IgD-negative memory B cell (primary cell): ENCODE measurements around the gene CRTAC1. TPM values are rescaled to one million over a fixed set of nuclear protein-coding genes. Genes with fewer than 3 reads are reported as not detected.

Experiments used
- H3K27ac Mint-ChIP-seq, 3 donors: one replicate each; pipeline ENCODE4 v1.8.0; 2020 to 2022; ENCODE audit warnings: mild to moderate bottlenecking in 3 of 3, mixed read lengths in 3 of 3, moderate library complexity in 1 of 3
- H3K27me3 Mint-ChIP-seq: one replicate; pipeline ENCODE4 v1.8.0; 2021; ENCODE audit warnings: mixed read lengths
- H3K36me3 Mint-ChIP-seq: one replicate; pipeline ENCODE4 v1.8.0; 2020; ENCODE audit warnings: mild to moderate bottlenecking, mixed read lengths
- H3K4me1 Mint-ChIP-seq, 3 donors: one replicate each; pipeline ENCODE4 v1.8.0; 2020 to 2022; ENCODE audit warnings: mixed read lengths in 3 of 3, mild to moderate bottlenecking in 1 of 3
- H3K4me3 Mint-ChIP-seq, 4 donors: one replicate each; pipeline ENCODE4 v1.8.0; 2020 to 2022; ENCODE audit warnings: mild to moderate bottlenecking in 4 of 4, mixed read lengths in 4 of 4, moderate library complexity in 3 of 4
- H3K9me3 Mint-ChIP-seq, 3 donors: one replicate each; pipeline ENCODE4 v1.8.0; 2020 to 2021; ENCODE audit warnings: mixed read lengths in 3 of 3, mild to moderate bottlenecking in 1 of 3
- polyA plus RNA-seq: library from polyadenylated mRNA; unstranded; fragments of 300-500 nt; fragmentation: Illumina TruSeq; gene quantifications from one replicate; pipeline ENCODE4 v1.2.3, GENCODE V29; 2021

CRTAC1 gene
- polyA plus RNA-seq, result not detected

- H3K4me1 Mint-ChIP-seq, result peaks cover 0 to 6% (median 0%) of the 10 kb centered on the region in 3 donors
- peaks cover 0 to 2% (median 0%) of the 10 kb centered on the region in 3 donors for H3K9me3 Mint-ChIP-seq
- no peak within 1 kb of the TSS for H3K27ac Mint-ChIP-seq
- no peaks in the 10 kb centered on the region for H3K36me3 Mint-ChIP-seq
- H3K27me3 Mint-ChIP-seq, result peaks cover 47% of the 10 kb centered on the region
- peak within 1 kb of the TSS in 1 of 4 donors; percentile 77 for H3K4me3 Mint-ChIP-seq
Observed at GRCh38 chr10:98030093-98030821, at the start of gene CRTAC1. Gene CRTAC1, minus strand, starts transcription at chr10:98030621. Its CDS starts 149 bp downstream, at chr10:98030472.

GRCh38 chr10:98078774-98079173 lies 48.4 kb upstream of the CRTAC1 start:
- H3K27me3 Mint-ChIP-seq, result peaks cover 4% of the 10 kb centered on the region
- no peaks in the 10 kb centered on the region for H3K36me3 Mint-ChIP-seq
- H3K4me3 Mint-ChIP-seq, result no peak overlapping the region

GRCh38 chr10:98077223-98077622 lies 46.8 kb upstream of the CRTAC1 start:
- Mint-ChIP-seq H3K9me3 (no peaks in the 10 kb centered on the region), H3K4me3 (no peak overlapping the region), H3K36me3 (no peaks in the 10 kb centered on the region), H3K27ac (no peak overlapping the region), H3K4me1 (no peaks in the 10 kb centered on the region), H3K27me3 (peaks cover 10% of the 10 kb centered on the region)

More at GRCh38 chr10:98078774-98079173, 48.4 kb upstream of the CRTAC1 start:
- H3K9me3 Mint-ChIP-seq, result no peaks in the 10 kb centered on the region
- H3K4me1 Mint-ChIP-seq, result peaks cover 0 to 3% (median 0%) of the 10 kb centered on the region in 3 donors
- peak overlapping the region in 1 of 3 donors; percentile 2 for H3K27ac Mint-ChIP-seq

- Mint-ChIP-seq H3K4me3 (no peak overlapping the region), H3K36me3 (no peaks in the 10 kb centered on the region), H3K9me3 (peaks cover 0 to 6% (median 0%) of the 10 kb centered on the region in 3 donors), H3K27me3 (peaks cover 11% of the 10 kb centered on the region), H3K27ac (no peak overlapping the region), H3K4me1 (no peaks in the 10 kb centered on the region)
Observed at GRCh38 chr10:98076086-98076485, 45.7 kb upstream of the CRTAC1 start.

GRCh38 chr10:98074315-98074911 lies 44.0 kb upstream of the CRTAC1 start:
- Mint-ChIP-seq H3K9me3 (peaks cover 0 to 8% (median 0%) of the 10 kb centered on the region in 3 donors), H3K36me3 (no peaks in the 10 kb centered on the region), H3K4me1 (no peaks in the 10 kb centered on the region), H3K4me3 (no peak overlapping the region), H3K27ac (no peak overlapping the region), H3K27me3 (peaks cover 14% of the 10 kb centered on the region)

GRCh38 chr10:98067165-98067564 lies 36.7 kb upstream of the CRTAC1 start:
- H3K9me3 Mint-ChIP-seq, result peaks cover 0 to 8% (median 2%) of the 10 kb centered on the region in 3 donors
- no peak overlapping the region for H3K4me3 Mint-ChIP-seq
- H3K27ac Mint-ChIP-seq, result no peak overlapping the region
- no peaks in the 10 kb centered on the region for H3K4me1 Mint-ChIP-seq
- H3K36me3 Mint-ChIP-seq, result no peaks in the 10 kb centered on the region
- H3K27me3 Mint-ChIP-seq, result peaks cover 19% of the 10 kb centered on the region

GRCh38 chr10:98063740-98064027 lies 33.3 kb upstream of the CRTAC1 start:
- Mint-ChIP-seq H3K9me3 (peaks cover 0 to 4% (median 0%) of the 10 kb centered on the region in 3 donors), H3K36me3 (peaks cover 4% of the 10 kb centered on the region), H3K4me1 (no peaks in the 10 kb centered on the region), H3K4me3 (no peak overlapping the region), H3K27me3 (peaks cover 12% of the 10 kb centered on the region), H3K27ac (no peak overlapping the region)

- peaks cover 4% of the 10 kb centered on the region for H3K36me3 Mint-ChIP-seq
- no peak overlapping the region for H3K27ac Mint-ChIP-seq
- no peaks in the 10 kb centered on the region for H3K4me1 Mint-ChIP-seq
- H3K4me3 Mint-ChIP-seq, result no peak overlapping the region
- peaks cover 0 to 4% (median 0%) of the 10 kb centered on the region in 3 donors for H3K9me3 Mint-ChIP-seq
- peaks cover 12% of the 10 kb centered on the region for H3K27me3 Mint-ChIP-seq
Observed at GRCh38 chr10:98062424-98062823, 32.0 kb upstream of the CRTAC1 start.

GRCh38 chr10:98060079-98060478 lies 29.7 kb upstream of the CRTAC1 start:
- Mint-ChIP-seq H3K36me3 (peaks cover 4% of the 10 kb centered on the region), H3K9me3 (peaks cover 0 to 3% (median 2%) of the 10 kb centered on the region in 3 donors), H3K27me3 (peaks cover 2% of the 10 kb centered on the region), H3K4me3 (peak overlapping the region in 1 of 4 donors; percentile 52), H3K27ac (no peak overlapping the region), H3K4me1 (peaks cover 0 to 5% (median 0%) of the 10 kb centered on the region in 3 donors)

GRCh38 chr10:98058295-98058694 lies 27.9 kb upstream of the CRTAC1 start:
- H3K4me1 Mint-ChIP-seq, result peaks cover 0 to 5% (median 0%) of the 10 kb centered on the region in 3 donors
- H3K9me3 Mint-ChIP-seq, result peaks cover 0 to 3% (median 2%) of the 10 kb centered on the region in 3 donors
- H3K36me3 Mint-ChIP-seq, result peaks cover 4% of the 10 kb centered on the region
- H3K27ac Mint-ChIP-seq, result no peak overlapping the region
- H3K4me3 Mint-ChIP-seq, result no peak overlapping the region
- H3K27me3 Mint-ChIP-seq, result no peaks in the 10 kb centered on the region

- Mint-ChIP-seq H3K27ac (peak overlapping the region in 1 of 3 donors; percentile 5), H3K9me3 (peaks cover 0 to 3% (median 2%) of the 10 kb centered on the region in 3 donors), H3K4me3 (no peak overlapping the region), H3K36me3 (peaks cover 4% of the 10 kb centered on the region), H3K27me3 (peaks cover 6% of the 10 kb centered on the region), H3K4me1 (peaks cover 0 to 5% (median 0%) of the 10 kb centered on the region in 3 donors)
Observed at GRCh38 chr10:98055841-98056516, 25.6 kb upstream of the CRTAC1 start.

- peaks cover 0 to 4% (median 3%) of the 10 kb centered on the region in 3 donors for H3K4me1 Mint-ChIP-seq
- H3K36me3 Mint-ChIP-seq, result peaks cover 4% of the 10 kb centered on the region
- no peak overlapping the region for H3K4me3 Mint-ChIP-seq
- peak overlapping the region in 1 of 3 donors; percentile 16 for H3K27ac Mint-ChIP-seq
- H3K27me3 Mint-ChIP-seq, result peaks cover 13% of the 10 kb centered on the region
- no peaks in the 10 kb centered on the region for H3K9me3 Mint-ChIP-seq
Observed at GRCh38 chr10:98047009-98047741, 16.8 kb upstream of the CRTAC1 start.

- no peaks in the 10 kb centered on the region for H3K9me3 Mint-ChIP-seq
- peaks cover 4% of the 10 kb centered on the region for H3K36me3 Mint-ChIP-seq
- H3K4me3 Mint-ChIP-seq, result peak overlapping the region in 2 of 4 donors; percentile 12 to 25
- H3K27ac Mint-ChIP-seq, result no peak overlapping the region
- peaks cover 0 to 4% (median 3%) of the 10 kb centered on the region in 3 donors for H3K4me1 Mint-ChIP-seq
- H3K27me3 Mint-ChIP-seq, result peaks cover 13% of the 10 kb centered on the region
Observed at GRCh38 chr10:98045785-98046389, 15.5 kb upstream of the CRTAC1 start.

- H3K36me3 Mint-ChIP-seq, result peaks cover 4% of the 10 kb centered on the region
- no peak overlapping the region for H3K27ac Mint-ChIP-seq
- no peaks in the 10 kb centered on the region for H3K9me3 Mint-ChIP-seq
- H3K27me3 Mint-ChIP-seq, result peaks cover 36% of the 10 kb centered on the region
- peaks cover 0 to 4% (median 3%) of the 10 kb centered on the region in 3 donors for H3K4me1 Mint-ChIP-seq
- H3K4me3 Mint-ChIP-seq, result no peak overlapping the region
Observed at GRCh38 chr10:98041352-98042043, 11.1 kb upstream of the CRTAC1 start.
